ENCODE measurements around the gene SSU72.

DNA sequence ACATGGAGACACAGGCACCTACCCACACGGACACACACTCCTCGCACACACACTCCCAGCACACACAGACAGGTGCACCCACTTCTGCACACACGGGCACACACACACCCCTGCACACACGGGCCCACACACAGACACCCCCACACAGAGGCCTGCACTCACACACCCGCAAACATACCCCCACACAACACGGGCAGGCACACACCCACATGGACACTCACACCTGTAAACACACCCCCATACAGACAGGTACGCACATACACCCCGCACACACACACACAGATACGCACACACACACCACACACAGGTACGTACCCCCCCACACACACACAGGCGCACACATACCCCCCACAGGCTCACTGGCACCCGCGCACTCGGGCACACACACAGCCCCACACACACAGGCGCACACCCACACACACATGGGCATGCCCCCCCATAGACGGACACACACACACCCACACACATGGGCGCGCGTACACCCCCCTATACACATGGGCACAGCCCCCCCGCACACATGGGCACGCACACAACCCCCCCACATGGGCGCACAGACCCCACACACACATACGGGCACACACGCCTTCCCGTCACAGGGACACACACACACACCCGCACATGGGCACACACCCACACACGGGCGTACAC is 56.6 kb downstream of the SSU72 start:
- TF ChIP-seq CTCF (IDR thresholded peaks at IDR 0.05; ENCODE audit: poor library complexity, severe bottlenecking) (no peak), EZH2 (IDR thresholded peaks at IDR 0.05; ENCODE audit: borderline replicate concordance, insufficient read depth, low read length, poor library complexity, severe bottlenecking) (no peak)

All from neural cell (in vitro differentiated cells).